ENCODE results near the gene SBF2.
A peak's percentile ranks its signal among the peaks of the same experiment; 100 is the strongest.

SBF2 gene

GRCh38 chr11:10225553-10225952 lies 68.5 kb downstream of the SBF2 start:
- TF ChIP-seq CTCF (IDR thresholded peaks at IDR 0.05; ENCODE audit: low read depth, low read length) = no peak

GRCh38 chr11:10222399-10222798 lies 71.6 kb downstream of the SBF2 start:
- H3K4me3 ChIP-seq (ENCODE audit: low read depth, low read length) = no peak overlapping the region
- no peak for TF ChIP-seq CTCF (IDR thresholded peaks at IDR 0.05; ENCODE audit: low read depth, low read length)

More at GRCh38 chr11:10225553-10225952, 68.5 kb downstream of the SBF2 start:
- H3K4me3 ChIP-seq (ENCODE audit: low read depth, low read length) = no peak overlapping the region

- no peak overlapping the region for H3K4me3 ChIP-seq (ENCODE audit: low read depth, low read length)
- no peak for TF ChIP-seq CTCF (IDR thresholded peaks at IDR 0.05; ENCODE audit: low read depth, low read length)
Observed at GRCh38 chr11:10221342-10221741, 72.7 kb downstream of the SBF2 start.

GRCh38 chr11:10211470-10211869 lies 82.5 kb downstream of the SBF2 start:
- no peak overlapping the region for H3K4me3 ChIP-seq (ENCODE audit: low read depth, low read length)
- TF ChIP-seq CTCF (IDR thresholded peaks at IDR 0.05; ENCODE audit: low read depth, low read length) = no peak

- no peak overlapping the region for H3K4me3 ChIP-seq (ENCODE audit: low read depth, low read length)
- no peak for TF ChIP-seq CTCF (IDR thresholded peaks at IDR 0.05; ENCODE audit: low read depth, low read length)
Observed at GRCh38 chr11:10209326-10209725, 84.7 kb downstream of the SBF2 start.

- no peak overlapping the region for H3K4me3 ChIP-seq (ENCODE audit: low read depth, low read length)
- peak; percentile 42; the same call in 1 of the 2 replicates for TF ChIP-seq CTCF (IDR thresholded peaks at IDR 0.05; ENCODE audit: low read depth, low read length)
Observed at GRCh38 chr11:10208131-10208575, 85.9 kb downstream of the SBF2 start.

- no peak overlapping the region for H3K4me3 ChIP-seq (ENCODE audit: low read depth, low read length)
- TF ChIP-seq CTCF (IDR thresholded peaks at IDR 0.05; ENCODE audit: low read depth, low read length) = no peak
Observed at GRCh38 chr11:10205928-10206327, 88.1 kb downstream of the SBF2 start.

All from WI38 (cell line).